C4-2B (cell line): ENCODE results near the gene PRKCD.

Experiments used
- CTCF ChIP-seq: fragments of 450-650 bp; conservative IDR thresholded peaks from 2 replicates; pipeline ENCODE4 v1.5.1; 2017; ENCODE audit warnings: mild to moderate bottlenecking
- ZFX ChIP-seq: fragments of 450-650 bp; IDR thresholded peaks from 2 replicates; pipeline ENCODE4 v1.6.1; 2017

GRCh38 chr3:53160061-53160659 is 849 bp upstream of the PRKCD start:
- TF ChIP-seq CTCF (no peak), ZFX (no peak)
